GM12878 (cell line): ENCODE measurements around the gene TSPY8. TPM values are rescaled to one million over a fixed set of nuclear protein-coding genes. Genes with fewer than 3 reads are reported as not detected.

Source experiments
- polyA plus RNA-seq, 11 experiments: library from polyadenylated mRNA; depleted of rRNA in 4 of 11; unstranded in 6 of 11; stranded (reverse) in 5 of 11; fragments of >200 nt; fragmentation: Nextera tagmentation in 4 of 11; fragmentation: Illumina TruSeq in 1 of 11; extraction: Ambion mirVana in 4 of 11; extraction: Trizol in 1 of 11; gene quantifications; 1 replicate in 1 of 11; 2 replicates in 10 of 11; pipeline versions ENCODE4 v1.2.1 to v1.2.3, GENCODE V29; 2011 to 2016; ENCODE audit warnings: inconsistent platforms in 2 of 11, missing spikeins in 2 of 11, low read depth in 1 of 11
- small RNA-seq: library from RNA; depleted of rRNA; stranded (forward); fragments of <200 nt; gene quantifications from one replicate; pipeline ENCODE3, GENCODE V24; 2014
- total RNA-seq, 4 experiments: library from RNA; depleted of rRNA in 3 of 4; stranded (reverse); fragments of >200 nt in 3 of 4; fragmentation: Illumina TruSeq in 1 of 4; extraction: Trizol in 1 of 4; gene quantifications; 2 replicates each; pipeline versions ENCODE4 v1.2.1 to v1.2.3, GENCODE V29; 2013 to 2021

Gene TSPY8
- total and polyA plus RNA-seq, 10 of the 15 experiments (the other 5 are each of a cell fraction or from before 2014, with no cell fraction given) = not detected

Small RNA genes lying within 50 kb of the gene (small RNA-seq; reads per million reads assigned to genes)
- gene AC006158.1 = not detected

Other genes starting within 250 kb of the TSPY8 start
- not detected in 2 replicates for gene TSPY4, start 20.3 kb upstream of the TSPY8 start, total RNA-seq (2014; rRNA removed)
- gene TSPY4, start 20.3 kb upstream of the TSPY8 start, total RNA-seq (2014; rRNA removed; fragmentation: Illumina TruSeq; extraction: Trizol) = not detected in 2 replicates
- not detected in 2 replicates for gene TSPY4, start 20.3 kb upstream of the TSPY8 start, total RNA-seq (2021)
- not detected in 2 replicates for gene TSPY4, start 20.3 kb upstream of the TSPY8 start, polyA plus RNA-seq (2011; rRNA removed)
- gene TSPY4, start 20.3 kb upstream of the TSPY8 start, polyA plus RNA-seq (2014; fragmentation: Illumina TruSeq; extraction: Trizol) = not detected in 2 replicates
- gene TSPY4, start 20.3 kb upstream of the TSPY8 start, polyA plus RNA-seq (2014; fragmentation: Nextera tagmentation; extraction: Ambion mirVana) = not detected
- gene TSPY4, start 20.3 kb upstream of the TSPY8 start, polyA plus RNA-seq (2014; rRNA removed) = not detected in 2 replicates
- gene TSPY4, start 20.3 kb upstream of the TSPY8 start, polyA plus RNA-seq (2016; fragmentation: Nextera tagmentation; extraction: Ambion mirVana) = not detected
- gene TSPY3, start 40.6 kb downstream of the TSPY8 start, total RNA-seq (2014; rRNA removed) = not detected in 2 replicates
- not detected in 2 replicates for gene TSPY3, start 40.6 kb downstream of the TSPY8 start, total RNA-seq (2014; rRNA removed; fragmentation: Illumina TruSeq; extraction: Trizol)
- gene TSPY3, start 40.6 kb downstream of the TSPY8 start, total RNA-seq (2021) = not detected in 2 replicates
- gene TSPY3, start 40.6 kb downstream of the TSPY8 start, polyA plus RNA-seq (2011; rRNA removed) = not detected in 2 replicates
- not detected in 2 replicates for gene TSPY3, start 40.6 kb downstream of the TSPY8 start, polyA plus RNA-seq (2014; fragmentation: Illumina TruSeq; extraction: Trizol)
- gene TSPY3, start 40.6 kb downstream of the TSPY8 start, polyA plus RNA-seq (2014; fragmentation: Nextera tagmentation; extraction: Ambion mirVana) = not detected
- not detected in 2 replicates for gene TSPY3, start 40.6 kb downstream of the TSPY8 start, polyA plus RNA-seq (2014; rRNA removed)
- not detected for gene TSPY3, start 40.6 kb downstream of the TSPY8 start, polyA plus RNA-seq (2016; fragmentation: Nextera tagmentation; extraction: Ambion mirVana)
- gene TSPY1, start 109.2 kb downstream of the TSPY8 start, total RNA-seq (2014; rRNA removed) = not detected in 2 replicates
- not detected in 2 replicates for gene TSPY1, start 109.2 kb downstream of the TSPY8 start, total RNA-seq (2014; rRNA removed; fragmentation: Illumina TruSeq; extraction: Trizol)
- not detected in 2 replicates for gene TSPY1, start 109.2 kb downstream of the TSPY8 start, total RNA-seq (2021)
- not detected in 2 replicates for gene TSPY1, start 109.2 kb downstream of the TSPY8 start, polyA plus RNA-seq (2011; rRNA removed)
- not detected in 2 replicates for gene TSPY1, start 109.2 kb downstream of the TSPY8 start, polyA plus RNA-seq (2014; fragmentation: Illumina TruSeq; extraction: Trizol)
- not detected for gene TSPY1, start 109.2 kb downstream of the TSPY8 start, polyA plus RNA-seq (2014; fragmentation: Nextera tagmentation; extraction: Ambion mirVana)
- gene TSPY1, start 109.2 kb downstream of the TSPY8 start, polyA plus RNA-seq (2014; rRNA removed) = not detected in 2 replicates
- not detected for gene TSPY1, start 109.2 kb downstream of the TSPY8 start, polyA plus RNA-seq (2016; fragmentation: Nextera tagmentation; extraction: Ambion mirVana)
- not detected in 2 replicates for gene TSPY9, start 129.5 kb downstream of the TSPY8 start, total RNA-seq (2014; rRNA removed)
- not detected in 2 replicates for gene TSPY9, start 129.5 kb downstream of the TSPY8 start, total RNA-seq (2014; rRNA removed; fragmentation: Illumina TruSeq; extraction: Trizol)
- gene TSPY9, start 129.5 kb downstream of the TSPY8 start, total RNA-seq (2021) = not detected in 2 replicates
- not detected in 2 replicates for gene TSPY9, start 129.5 kb downstream of the TSPY8 start, polyA plus RNA-seq (2011; rRNA removed)
- not detected in 2 replicates for gene TSPY9, start 129.5 kb downstream of the TSPY8 start, polyA plus RNA-seq (2014; fragmentation: Illumina TruSeq; extraction: Trizol)
- not detected for gene TSPY9, start 129.5 kb downstream of the TSPY8 start, polyA plus RNA-seq (2014; fragmentation: Nextera tagmentation; extraction: Ambion mirVana)
- gene TSPY9, start 129.5 kb downstream of the TSPY8 start, polyA plus RNA-seq (2014; rRNA removed) = not detected in 2 replicates
- gene TSPY9, start 129.5 kb downstream of the TSPY8 start, polyA plus RNA-seq (2016; fragmentation: Nextera tagmentation; extraction: Ambion mirVana) = not detected
- not detected in 2 replicates for gene TSPY10, start 170.1 kb downstream of the TSPY8 start, total RNA-seq (2014; rRNA removed)
- gene TSPY10, start 170.1 kb downstream of the TSPY8 start, total RNA-seq (2014; rRNA removed; fragmentation: Illumina TruSeq; extraction: Trizol) = not detected in 2 replicates
- not detected in 2 replicates for gene TSPY10, start 170.1 kb downstream of the TSPY8 start, total RNA-seq (2021)
- not detected in 2 replicates for gene TSPY10, start 170.1 kb downstream of the TSPY8 start, polyA plus RNA-seq (2011; rRNA removed)
- gene TSPY10, start 170.1 kb downstream of the TSPY8 start, polyA plus RNA-seq (2014; fragmentation: Illumina TruSeq; extraction: Trizol) = not detected in 2 replicates
- gene TSPY10, start 170.1 kb downstream of the TSPY8 start, polyA plus RNA-seq (2014; fragmentation: Nextera tagmentation; extraction: Ambion mirVana) = not detected
- gene TSPY10, start 170.1 kb downstream of the TSPY8 start, polyA plus RNA-seq (2014; rRNA removed) = not detected in 2 replicates
- not detected for gene TSPY10, start 170.1 kb downstream of the TSPY8 start, polyA plus RNA-seq (2016; fragmentation: Nextera tagmentation; extraction: Ambion mirVana)